SK-N-SH (cell line): ENCODE measurements around the gene ABCC3. TPM values are rescaled to one million over a fixed set of nuclear protein-coding genes. Genes with fewer than 3 reads are reported as not detected.

Experiments
- CTCF ChIA-PET: fragments of 300-600, 350-600 bp; formaldehyde crosslinking; extraction: SDS; loops from one replicate; lab custom pipeline; 2021; lab: Yijun Ruan, JAX
- POLR2A ChIA-PET: fragments of 350-600 bp; sonication (Branson Sonifier 250); formaldehyde crosslinking; extraction: SDS; loops from one replicate; lab custom pipeline; 2020; ENCODE audit warnings: antibody characterized with exemption, inconsistent platforms; lab: Yijun Ruan, JAX
- DNase-seq: peaks from one replicate; pipeline ENCODE4 v3.0.0; 2012
- H2AFZ ChIP-seq: fragments of 200-600 bp; sonication (generic); 2 replicates; pipeline ENCODE4 v1.8.1; 2016; ENCODE audit warnings: antibody characterized with exemption, mild to moderate bottlenecking, low read depth
- H3F3A ChIP-seq: fragments of 200-600 bp; sonication (generic); replicated peaks from 2 replicates; pipeline ENCODE3; 2016; ENCODE audit warnings: antibody characterized with exemption, mild to moderate bottlenecking; ENCODE audit not compliant: insufficient read depth
- H3K27ac ChIP-seq, 2 experiments: fragments of 200-500 bp in 1 of 2; fragments of 200-600 bp in 1 of 2; sonication (Bioruptor generic) in 1 of 2; sonication (generic), shearing (Covaris generic) in 1 of 2; 2 replicates each; pipeline versions ENCODE4 v1.5.1 to v1.6.1; 2014 to 2016; ENCODE audit warnings: low read depth in 2 of 2, inconsistent platforms in 1 of 2, low read length in 1 of 2, mild to moderate bottlenecking in 1 of 2, mixed read lengths in 1 of 2
- H3K27me3 ChIP-seq: fragments of 200-600 bp; sonication (generic), shearing (Covaris generic); 2 replicates; pipeline ENCODE4 v1.6.1; 2016; ENCODE audit warnings: mixed run types; ENCODE audit not compliant: insufficient read depth
- H3K36me3 ChIP-seq, 2 experiments: fragments of 200-500 bp in 1 of 2; fragments of 200-600 bp in 1 of 2; sonication (Bioruptor generic) in 1 of 2; sonication (generic) in 1 of 2; replicated peaks in 1 of 2; 2 replicates each; pipeline versions ENCODE3 to v1.5.1; 2014 to 2016; ENCODE audit warnings: low read length in 1 of 2, mild to moderate bottlenecking in 1 of 2; ENCODE audit not compliant: insufficient read depth in 2 of 2, control insufficient read depth in 1 of 2
- H3K4me1 ChIP-seq, 2 experiments: fragments of 200-500 bp in 1 of 2; fragments of 200-600 bp in 1 of 2; sonication (Bioruptor generic) in 1 of 2; sonication (generic), shearing (Covaris generic) in 1 of 2; 2 replicates each; pipeline versions ENCODE4 v1.5.1 to v1.6.1; 2014 to 2016; ENCODE audit warnings: low read depth in 1 of 2, low read length in 1 of 2, mixed run types in 1 of 2; ENCODE audit not compliant: insufficient read depth in 2 of 2, control insufficient read depth in 1 of 2
- H3K4me2 ChIP-seq: fragments of 200-600 bp; sonication (generic), shearing (Covaris generic); 2 replicates; pipeline ENCODE4 v1.6.1; 2017; ENCODE audit warnings: mixed run types
- H3K4me3 ChIP-seq, 2 experiments: fragments of 200-500 bp in 1 of 2; fragments of 200-600 bp in 1 of 2; sonication (Bioruptor generic) in 1 of 2; sonication (generic), shearing (Covaris generic) in 1 of 2; 2 replicates each; pipeline versions ENCODE4 v1.5.1 to v1.8.1; 2014 to 2016; ENCODE audit warnings: low read depth in 2 of 2, inconsistent platforms in 1 of 2, low read length in 1 of 2, mild to moderate bottlenecking in 1 of 2, mixed read lengths in 1 of 2, moderate library complexity in 1 of 2
- H3K79me2 ChIP-seq: fragments of 200-600 bp; sonication (generic); 2 replicates; pipeline ENCODE4 v1.8.1; 2017; ENCODE audit warnings: mild to moderate bottlenecking; ENCODE audit not compliant: insufficient read depth
- H3K9ac ChIP-seq: fragments of 200-600 bp; sonication (generic); 2 replicates; pipeline ENCODE4 v1.6.1; 2017; ENCODE audit warnings: mixed run types
- H3K9me2 ChIP-seq: fragments of 200-600 bp; sonication (generic); 2 replicates; pipeline ENCODE4 v1.6.1; 2017; ENCODE audit warnings: mixed run types
- H3K9me3 ChIP-seq: fragments of 200-600 bp; sonication (generic); 2 replicates; pipeline ENCODE4 v1.6.1; 2017; ENCODE audit warnings: mixed run types, mild to moderate bottlenecking, moderate library complexity
- H4K20me1 ChIP-seq: fragments of 200-600 bp; sonication (generic); 2 replicates; pipeline ENCODE4 v1.6.1; 2017; ENCODE audit warnings: mild to moderate bottlenecking, mixed run types; ENCODE audit not compliant: insufficient read depth
- CHD2 ChIP-seq: fragments of 150-350 bp; IDR thresholded peaks from 2 replicates; pipeline ENCODE4 v1.6.1; 2018; ENCODE audit warnings: low read length; ENCODE audit not compliant: partially characterized antibody
- ELF1 ChIP-seq: IDR thresholded peaks from 2 replicates; pipeline ENCODE4 v1.4.0; 2012
- EZH2phosphoT487 ChIP-seq: fragments of 200-600 bp; sonication (generic); IDR thresholded peaks from 2 replicates; pipeline ENCODE4 v1.6.1; 2017; ENCODE audit warnings: low read depth, mixed run types, mild to moderate bottlenecking, antibody characterized with exemption, moderate library complexity, borderline replicate concordance
- FOXM1 ChIP-seq: IDR thresholded peaks from 2 replicates; pipeline ENCODE4 v1.4.0; 2012; ENCODE audit warnings: low read depth, mild to moderate bottlenecking
- GABPA ChIP-seq: IDR thresholded peaks from 2 replicates; pipeline ENCODE4 v1.4.0; 2012; ENCODE audit warnings: low read depth, mild to moderate bottlenecking
- GATA2 ChIP-seq: sonication (generic); formaldehyde crosslinking; IDR thresholded peaks from 2 replicates; pipeline ENCODE4 v1.5.0; 2020; ENCODE audit warnings: mild to moderate bottlenecking, missing genetic modification reagents
- JUND ChIP-seq: IDR thresholded peaks from 2 replicates; pipeline ENCODE4 v1.4.0; 2012
- MEF2A ChIP-seq: IDR thresholded peaks from 2 replicates; pipeline ENCODE4 v1.4.0; 2012; ENCODE audit warnings: low read depth, borderline replicate concordance
- MXI1 ChIP-seq: IDR thresholded peaks from 2 replicates; pipeline ENCODE4 v1.6.1; 2012; ENCODE audit warnings: mild to moderate bottlenecking, low read depth, low read length, improper control_type of control experiment
- RAD21 ChIP-seq: IDR thresholded peaks from 2 replicates; pipeline ENCODE4 v1.6.1; 2012; ENCODE audit warnings: mild to moderate bottlenecking, low read length
- RCOR1 ChIP-seq: fragments of 150-350 bp; IDR thresholded peaks from 2 replicates; pipeline ENCODE4 v1.6.1; 2017; ENCODE audit warnings: antibody characterized with exemption, low read length
- RXRA ChIP-seq: IDR thresholded peaks from 2 replicates; pipeline ENCODE4 v1.4.0; 2012; ENCODE audit warnings: low read depth, mild to moderate bottlenecking, borderline replicate concordance
- SMC3 ChIP-seq: IDR thresholded peaks from 2 replicates; pipeline ENCODE4 v1.6.1; 2012; ENCODE audit warnings: low read depth, low read length, improper control_type of control experiment
- TCF12 ChIP-seq: IDR thresholded peaks from 2 replicates; pipeline ENCODE4 v1.4.0; 2012
- WGBS: methylation state at CpG from one replicate; pipeline ENCODE4 v1.1.6; 2017; ENCODE audit warnings: low lambda C conversion rate; 5-methylcytosine and 5-hydroxymethylcytosine counted together
- polyA plus RNA-seq, 3 experiments: library from polyadenylated mRNA; depleted of rRNA; stranded (reverse); fragments of >200 nt; gene quantifications; 2 replicates each; pipeline ENCODE4 v1.2.3, GENCODE V29; 2012
- TF ChIP-seq, protein P1 (sequence below): fragments of 150-350 bp; IDR thresholded peaks from 2 replicates; pipeline ENCODE4 v1.6.1; 2017; ENCODE audit warnings: antibody characterized with exemption, low read length, low read depth, borderline replicate concordance
- TF ChIP-seq, protein P2 (sequence below): IDR thresholded peaks from 2 replicates; pipeline ENCODE4; 2012
- TF ChIP-seq, protein P3 (sequence below): IDR thresholded peaks from 2 replicates; pipeline ENCODE4 v1.6.1; 2012; ENCODE audit warnings: mild to moderate bottlenecking, low read depth, low read length, moderate library complexity
- TF ChIP-seq, protein P4 (sequence below): fragments of 200-600 bp; sonication (generic); IDR thresholded peaks from 2 replicates; pipeline ENCODE4 v1.6.1; 2017; ENCODE audit warnings: antibody characterized with exemption, mild to moderate bottlenecking, moderate library complexity
- TF ChIP-seq, protein P5 (sequence below): IDR thresholded peaks from 2 replicates; pipeline ENCODE4 v1.4.0; 2012; ENCODE audit warnings: low read depth, borderline replicate concordance

ABCC3 gene
- polyA plus RNA-seq, 1 of the 3 experiments (the other 2 are of a cell fraction), result 185 TPM

DNA sequence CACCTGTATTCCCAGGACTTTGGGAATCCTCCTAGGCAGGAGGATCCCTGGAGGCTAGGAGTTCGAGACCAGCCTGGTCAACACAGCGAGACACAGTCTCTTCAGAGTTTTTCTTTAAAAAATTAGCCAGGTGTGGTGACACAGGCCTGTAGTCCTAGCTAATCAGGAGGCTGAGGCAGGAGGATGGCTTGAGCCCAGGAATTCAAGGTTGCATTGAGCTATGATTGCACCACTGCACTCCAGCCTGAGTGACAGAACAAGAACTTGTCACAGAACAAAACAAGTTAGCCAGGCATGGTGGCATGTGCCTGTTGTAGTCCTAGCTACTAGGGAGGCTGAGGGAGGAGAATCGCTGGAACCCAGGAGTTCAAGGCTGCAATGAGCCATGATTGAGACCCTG lies 48.3 kb downstream of the ABCC3 start:
- POLR2A ChIA-PET, result no interaction called here
- Histone ChIP-seq H3K36me3 (peaks cover 6 to 15% of the 10 kb centered on the region in 2 experiments), H3K79me2 (no peaks in the 10 kb centered on the region), H3K27me3 (no peaks in the 10 kb centered on the region), H3K9me2 (no peaks in the 10 kb centered on the region), H3K27ac (no peak overlapping the region), H3K4me3 (no peak overlapping the region), H3K4me2 (no peak overlapping the region), H2AFZ (no peak overlapping the region), H3K4me1 (peaks cover 21% of the 10 kb centered on the region in 2 experiments; a peak in 3 of 4 replicates), H3F3A (peaks cover 29% of the 10 kb centered on the region), H3K9me3 (no peaks in the 10 kb centered on the region), H4K20me1 (no peaks in the 10 kb centered on the region), H3K9ac (no peak overlapping the region)
- 93% methylated on average over 3 of the region's 3 CpGs for WGBS
- CTCF ChIA-PET, result interaction anchor here (1.5 to 21.2 kb wide), 4 partner anchors 14 to 136 kb away, joined by 3 to 799 read pairs (median 232); partner anchors contain the start of genes ABCC3 and SPATA20
- TF ChIP-seq GATA2 (CRISPR knock-in tag) (no peak), JUND (no peak), RXRA (no peak), RCOR1 (no peak), RAD21 (no peak), MEF2A (no peak), ELF1 (no peak), MXI1 (no peak), CHD2 (no peak), TCF12 (no peak), SMC3 (no peak), EZH2phosphoT487 (no peak), FOXM1 (no peak), GABPA (no peak)
- TF ChIP-seq, protein P1, sequence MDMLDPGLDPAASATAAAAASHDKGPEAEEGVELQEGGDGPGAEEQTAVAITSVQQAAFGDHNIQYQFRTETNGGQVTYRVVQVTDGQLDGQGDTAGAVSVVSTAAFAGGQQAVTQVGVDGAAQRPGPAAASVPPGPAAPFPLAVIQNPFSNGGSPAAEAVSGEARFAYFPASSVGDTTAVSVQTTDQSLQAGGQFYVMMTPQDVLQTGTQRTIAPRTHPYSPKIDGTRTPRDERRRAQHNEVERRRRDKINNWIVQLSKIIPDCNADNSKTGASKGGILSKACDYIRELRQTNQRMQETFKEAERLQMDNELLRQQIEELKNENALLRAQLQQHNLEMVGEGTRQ, result no peak
- TF ChIP-seq, protein P2, sequence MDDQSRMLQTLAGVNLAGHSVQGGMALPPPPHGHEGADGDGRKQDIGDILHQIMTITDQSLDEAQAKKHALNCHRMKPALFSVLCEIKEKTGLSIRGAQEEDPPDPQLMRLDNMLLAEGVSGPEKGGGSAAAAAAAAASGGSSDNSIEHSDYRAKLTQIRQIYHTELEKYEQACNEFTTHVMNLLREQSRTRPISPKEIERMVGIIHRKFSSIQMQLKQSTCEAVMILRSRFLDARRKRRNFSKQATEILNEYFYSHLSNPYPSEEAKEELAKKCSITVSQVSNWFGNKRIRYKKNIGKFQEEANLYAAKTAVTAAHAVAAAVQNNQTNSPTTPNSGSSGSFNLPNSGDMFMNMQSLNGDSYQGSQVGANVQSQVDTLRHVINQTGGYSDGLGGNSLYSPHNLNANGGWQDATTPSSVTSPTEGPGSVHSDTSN, result no peak
- TF ChIP-seq, protein P3, sequence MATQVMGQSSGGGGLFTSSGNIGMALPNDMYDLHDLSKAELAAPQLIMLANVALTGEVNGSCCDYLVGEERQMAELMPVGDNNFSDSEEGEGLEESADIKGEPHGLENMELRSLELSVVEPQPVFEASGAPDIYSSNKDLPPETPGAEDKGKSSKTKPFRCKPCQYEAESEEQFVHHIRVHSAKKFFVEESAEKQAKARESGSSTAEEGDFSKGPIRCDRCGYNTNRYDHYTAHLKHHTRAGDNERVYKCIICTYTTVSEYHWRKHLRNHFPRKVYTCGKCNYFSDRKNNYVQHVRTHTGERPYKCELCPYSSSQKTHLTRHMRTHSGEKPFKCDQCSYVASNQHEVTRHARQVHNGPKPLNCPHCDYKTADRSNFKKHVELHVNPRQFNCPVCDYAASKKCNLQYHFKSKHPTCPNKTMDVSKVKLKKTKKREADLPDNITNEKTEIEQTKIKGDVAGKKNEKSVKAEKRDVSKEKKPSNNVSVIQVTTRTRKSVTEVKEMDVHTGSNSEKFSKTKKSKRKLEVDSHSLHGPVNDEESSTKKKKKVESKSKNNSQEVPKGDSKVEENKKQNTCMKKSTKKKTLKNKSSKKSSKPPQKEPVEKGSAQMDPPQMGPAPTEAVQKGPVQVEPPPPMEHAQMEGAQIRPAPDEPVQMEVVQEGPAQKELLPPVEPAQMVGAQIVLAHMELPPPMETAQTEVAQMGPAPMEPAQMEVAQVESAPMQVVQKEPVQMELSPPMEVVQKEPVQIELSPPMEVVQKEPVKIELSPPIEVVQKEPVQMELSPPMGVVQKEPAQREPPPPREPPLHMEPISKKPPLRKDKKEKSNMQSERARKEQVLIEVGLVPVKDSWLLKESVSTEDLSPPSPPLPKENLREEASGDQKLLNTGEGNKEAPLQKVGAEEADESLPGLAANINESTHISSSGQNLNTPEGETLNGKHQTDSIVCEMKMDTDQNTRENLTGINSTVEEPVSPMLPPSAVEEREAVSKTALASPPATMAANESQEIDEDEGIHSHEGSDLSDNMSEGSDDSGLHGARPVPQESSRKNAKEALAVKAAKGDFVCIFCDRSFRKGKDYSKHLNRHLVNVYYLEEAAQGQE, result no peak
- TF ChIP-seq, protein P4, sequence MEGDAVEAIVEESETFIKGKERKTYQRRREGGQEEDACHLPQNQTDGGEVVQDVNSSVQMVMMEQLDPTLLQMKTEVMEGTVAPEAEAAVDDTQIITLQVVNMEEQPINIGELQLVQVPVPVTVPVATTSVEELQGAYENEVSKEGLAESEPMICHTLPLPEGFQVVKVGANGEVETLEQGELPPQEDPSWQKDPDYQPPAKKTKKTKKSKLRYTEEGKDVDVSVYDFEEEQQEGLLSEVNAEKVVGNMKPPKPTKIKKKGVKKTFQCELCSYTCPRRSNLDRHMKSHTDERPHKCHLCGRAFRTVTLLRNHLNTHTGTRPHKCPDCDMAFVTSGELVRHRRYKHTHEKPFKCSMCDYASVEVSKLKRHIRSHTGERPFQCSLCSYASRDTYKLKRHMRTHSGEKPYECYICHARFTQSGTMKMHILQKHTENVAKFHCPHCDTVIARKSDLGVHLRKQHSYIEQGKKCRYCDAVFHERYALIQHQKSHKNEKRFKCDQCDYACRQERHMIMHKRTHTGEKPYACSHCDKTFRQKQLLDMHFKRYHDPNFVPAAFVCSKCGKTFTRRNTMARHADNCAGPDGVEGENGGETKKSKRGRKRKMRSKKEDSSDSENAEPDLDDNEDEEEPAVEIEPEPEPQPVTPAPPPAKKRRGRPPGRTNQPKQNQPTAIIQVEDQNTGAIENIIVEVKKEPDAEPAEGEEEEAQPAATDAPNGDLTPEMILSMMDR, result no peak
- TF ChIP-seq, protein P5, sequence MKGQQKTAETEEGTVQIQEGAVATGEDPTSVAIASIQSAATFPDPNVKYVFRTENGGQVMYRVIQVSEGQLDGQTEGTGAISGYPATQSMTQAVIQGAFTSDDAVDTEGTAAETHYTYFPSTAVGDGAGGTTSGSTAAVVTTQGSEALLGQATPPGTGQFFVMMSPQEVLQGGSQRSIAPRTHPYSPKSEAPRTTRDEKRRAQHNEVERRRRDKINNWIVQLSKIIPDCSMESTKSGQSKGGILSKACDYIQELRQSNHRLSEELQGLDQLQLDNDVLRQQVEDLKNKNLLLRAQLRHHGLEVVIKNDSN, result no peak
- no peak for DNase-seq
